Measurements from ENCODE around the gene FUT7.

- TF ChIP-seq, protein P1, sequence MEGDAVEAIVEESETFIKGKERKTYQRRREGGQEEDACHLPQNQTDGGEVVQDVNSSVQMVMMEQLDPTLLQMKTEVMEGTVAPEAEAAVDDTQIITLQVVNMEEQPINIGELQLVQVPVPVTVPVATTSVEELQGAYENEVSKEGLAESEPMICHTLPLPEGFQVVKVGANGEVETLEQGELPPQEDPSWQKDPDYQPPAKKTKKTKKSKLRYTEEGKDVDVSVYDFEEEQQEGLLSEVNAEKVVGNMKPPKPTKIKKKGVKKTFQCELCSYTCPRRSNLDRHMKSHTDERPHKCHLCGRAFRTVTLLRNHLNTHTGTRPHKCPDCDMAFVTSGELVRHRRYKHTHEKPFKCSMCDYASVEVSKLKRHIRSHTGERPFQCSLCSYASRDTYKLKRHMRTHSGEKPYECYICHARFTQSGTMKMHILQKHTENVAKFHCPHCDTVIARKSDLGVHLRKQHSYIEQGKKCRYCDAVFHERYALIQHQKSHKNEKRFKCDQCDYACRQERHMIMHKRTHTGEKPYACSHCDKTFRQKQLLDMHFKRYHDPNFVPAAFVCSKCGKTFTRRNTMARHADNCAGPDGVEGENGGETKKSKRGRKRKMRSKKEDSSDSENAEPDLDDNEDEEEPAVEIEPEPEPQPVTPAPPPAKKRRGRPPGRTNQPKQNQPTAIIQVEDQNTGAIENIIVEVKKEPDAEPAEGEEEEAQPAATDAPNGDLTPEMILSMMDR (IDR thresholded peaks at IDR 0.05), result no peak
- TF ChIP-seq POLR2A (IDR thresholded peaks at IDR 0.05; ENCODE audit: low read depth) (no peak), EP300 (IDR thresholded peaks at IDR 0.05) (no peak)
Observed at GRCh38 chr9:137077758-137078693, 46.1 kb upstream of the FUT7 start.

Measured in esophagus muscularis mucosa (tissue), 4 donors.